ENCODE measurements around the gene ARMC12.

ARMC12 gene

DNA sequence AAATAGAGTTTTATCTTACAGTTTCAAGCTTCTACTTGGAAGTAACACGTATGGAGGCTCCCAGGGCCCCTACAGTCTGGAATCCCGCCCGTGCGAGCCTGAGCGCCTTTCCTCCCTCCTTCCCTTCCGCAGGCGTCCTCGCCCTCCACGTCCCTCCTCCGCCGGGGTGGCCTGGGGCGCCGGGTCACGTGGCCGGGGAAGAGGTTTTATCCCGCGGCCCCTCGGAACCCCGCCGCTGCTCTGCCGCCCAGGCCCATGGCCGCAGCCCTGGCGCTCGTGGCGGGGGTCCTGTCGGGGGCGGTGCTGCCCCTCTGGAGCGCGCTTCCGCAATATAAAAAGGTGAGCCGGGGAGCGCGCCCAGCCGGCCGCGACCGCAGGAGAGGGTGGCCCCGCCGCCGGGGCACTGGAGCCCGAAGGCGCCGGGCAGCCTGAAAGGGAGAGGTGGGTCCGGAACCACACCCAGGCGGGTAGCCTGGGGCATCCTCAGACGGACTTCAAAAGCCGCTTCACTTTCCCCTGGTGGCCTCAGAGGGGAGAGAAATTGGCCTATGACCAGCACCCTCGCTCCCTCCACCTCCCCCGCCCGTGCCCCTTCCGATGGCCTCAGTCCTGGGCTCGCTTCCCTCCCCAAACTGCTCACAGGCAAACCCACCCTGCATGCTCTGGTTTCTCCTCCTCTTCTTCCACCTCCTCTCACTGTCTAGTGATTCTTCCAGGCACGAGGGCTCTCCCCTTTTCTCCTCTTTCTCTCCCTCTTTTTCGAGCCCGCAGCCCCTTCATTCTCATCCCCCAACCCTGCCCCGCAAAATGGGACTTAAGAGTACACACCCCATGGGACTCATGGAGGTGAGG, 39.8 kb downstream of the ARMC12 start, which contains the start of gene CLPSL2:
Gene CLPSL2 (plus strand): TSS at position 235 of the 852 bp plus-strand sequence. CDS start 21 bp downstream, at position 256.
- peak within 1 kb of the TSS; percentile 33; the same call in 1 of the 2 replicates for H3K4me3 ChIP-seq (ENCODE audit: low read depth, low read length)
- peak; percentile 28 for DNase-seq (ENCODE audit: low read depth)
- TF ChIP-seq, protein P1, sequence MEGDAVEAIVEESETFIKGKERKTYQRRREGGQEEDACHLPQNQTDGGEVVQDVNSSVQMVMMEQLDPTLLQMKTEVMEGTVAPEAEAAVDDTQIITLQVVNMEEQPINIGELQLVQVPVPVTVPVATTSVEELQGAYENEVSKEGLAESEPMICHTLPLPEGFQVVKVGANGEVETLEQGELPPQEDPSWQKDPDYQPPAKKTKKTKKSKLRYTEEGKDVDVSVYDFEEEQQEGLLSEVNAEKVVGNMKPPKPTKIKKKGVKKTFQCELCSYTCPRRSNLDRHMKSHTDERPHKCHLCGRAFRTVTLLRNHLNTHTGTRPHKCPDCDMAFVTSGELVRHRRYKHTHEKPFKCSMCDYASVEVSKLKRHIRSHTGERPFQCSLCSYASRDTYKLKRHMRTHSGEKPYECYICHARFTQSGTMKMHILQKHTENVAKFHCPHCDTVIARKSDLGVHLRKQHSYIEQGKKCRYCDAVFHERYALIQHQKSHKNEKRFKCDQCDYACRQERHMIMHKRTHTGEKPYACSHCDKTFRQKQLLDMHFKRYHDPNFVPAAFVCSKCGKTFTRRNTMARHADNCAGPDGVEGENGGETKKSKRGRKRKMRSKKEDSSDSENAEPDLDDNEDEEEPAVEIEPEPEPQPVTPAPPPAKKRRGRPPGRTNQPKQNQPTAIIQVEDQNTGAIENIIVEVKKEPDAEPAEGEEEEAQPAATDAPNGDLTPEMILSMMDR (IDR thresholded peaks at IDR 0.05; ENCODE audit: insufficient read depth, low read depth, low read length, missing control alignments), result no peak

DNA sequence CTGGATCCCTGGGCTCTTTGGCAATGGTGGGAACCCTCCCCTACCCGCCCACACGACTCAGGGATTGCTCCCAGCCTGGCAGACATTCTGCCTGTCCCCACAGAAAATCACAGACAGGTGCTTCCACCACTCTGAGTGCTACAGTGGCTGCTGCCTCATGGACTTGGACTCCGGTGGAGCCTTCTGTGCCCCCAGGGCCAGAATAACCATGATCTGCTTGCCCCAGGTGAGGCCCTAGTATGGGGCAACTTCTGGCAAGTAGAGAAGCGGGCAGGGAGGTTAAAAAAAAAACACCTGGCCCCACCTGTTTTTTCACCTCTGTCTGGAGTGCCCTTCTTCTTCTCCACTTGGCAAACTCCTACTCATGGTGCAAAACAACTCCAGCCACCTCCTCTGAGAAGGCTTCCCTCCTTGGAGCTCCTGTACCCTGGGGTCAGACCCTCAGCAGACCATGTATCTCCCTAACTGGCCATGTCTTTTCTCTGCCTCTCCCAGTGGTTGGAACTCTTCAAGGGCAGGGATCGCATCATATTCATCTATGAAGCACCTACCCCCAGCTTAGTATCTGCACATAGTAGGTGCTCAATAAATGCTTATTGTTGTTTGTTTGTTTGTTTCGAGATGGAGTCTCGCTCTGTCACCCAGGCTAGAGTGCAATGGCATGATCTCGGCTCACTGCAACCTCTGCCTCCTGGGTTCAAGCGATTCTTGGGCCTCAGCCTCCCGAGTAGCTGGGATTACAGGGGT, 40.7 kb downstream of the ARMC12 start:
- no peak overlapping the region for H3K4me3 ChIP-seq (ENCODE audit: low read depth, low read length)
- no peak for DNase-seq (ENCODE audit: low read depth)
- TF ChIP-seq, protein P1 (IDR thresholded peaks at IDR 0.05; ENCODE audit: insufficient read depth, low read depth, low read length, missing control alignments), result no peak

DNA sequence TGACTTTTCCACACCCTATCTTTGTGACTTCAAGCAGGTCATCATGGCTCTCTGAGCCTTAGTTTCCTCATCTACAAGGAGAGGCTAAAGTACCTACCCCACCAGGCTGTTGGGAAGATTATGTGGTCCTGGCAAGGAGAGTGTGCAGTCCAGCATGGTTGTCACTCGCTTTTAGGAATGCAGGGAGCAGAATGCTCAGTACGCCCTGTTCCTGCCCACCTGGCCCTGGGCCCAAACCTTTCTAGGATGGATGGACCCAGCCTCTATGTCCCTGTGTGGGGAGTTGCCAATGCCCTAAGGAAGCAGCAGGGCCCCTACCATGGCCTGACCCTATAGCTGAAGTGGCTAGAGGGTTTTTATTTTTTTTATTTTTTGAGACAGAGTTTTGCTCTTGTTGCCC, 41.6 kb downstream of the ARMC12 start:
- H3K4me3 ChIP-seq (ENCODE audit: low read depth, low read length), result no peak overlapping the region
- TF ChIP-seq, protein P1 (IDR thresholded peaks at IDR 0.05; ENCODE audit: insufficient read depth, low read depth, low read length, missing control alignments), result no peak
- no peak for DNase-seq (ENCODE audit: low read depth)

DNA sequence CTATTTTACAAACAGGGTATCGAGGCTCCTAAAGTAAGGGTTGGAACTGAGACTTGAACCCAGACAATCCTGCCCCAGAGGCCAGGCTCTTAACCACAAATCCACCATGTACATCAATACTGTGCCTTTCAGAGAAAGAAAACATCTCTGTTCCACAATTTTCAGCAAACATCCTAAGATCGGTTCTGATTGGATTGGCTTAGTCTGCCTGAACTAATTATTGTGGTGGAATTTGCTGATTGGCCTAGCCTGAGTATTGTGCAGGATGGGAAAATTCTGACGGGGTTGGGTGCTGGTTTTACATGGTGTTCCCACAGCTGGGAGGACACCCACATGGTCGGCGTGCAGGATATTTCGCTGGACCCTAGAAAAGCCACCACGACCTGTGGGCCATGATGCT, 43.9 kb downstream of the ARMC12 start, which contains the start of gene CLPSL1:
Gene CLPSL1 (plus strand): TSS at position 301 of the 400 bp plus-strand sequence. CDS start 92 bp downstream, at position 393.
- H3K4me3 ChIP-seq (ENCODE audit: low read depth, low read length), result no peak within 1 kb of the TSS
- TF ChIP-seq, protein P1 (IDR thresholded peaks at IDR 0.05; ENCODE audit: insufficient read depth, low read depth, low read length, missing control alignments), result no peak
- no peak for DNase-seq (ENCODE audit: low read depth)

DNA sequence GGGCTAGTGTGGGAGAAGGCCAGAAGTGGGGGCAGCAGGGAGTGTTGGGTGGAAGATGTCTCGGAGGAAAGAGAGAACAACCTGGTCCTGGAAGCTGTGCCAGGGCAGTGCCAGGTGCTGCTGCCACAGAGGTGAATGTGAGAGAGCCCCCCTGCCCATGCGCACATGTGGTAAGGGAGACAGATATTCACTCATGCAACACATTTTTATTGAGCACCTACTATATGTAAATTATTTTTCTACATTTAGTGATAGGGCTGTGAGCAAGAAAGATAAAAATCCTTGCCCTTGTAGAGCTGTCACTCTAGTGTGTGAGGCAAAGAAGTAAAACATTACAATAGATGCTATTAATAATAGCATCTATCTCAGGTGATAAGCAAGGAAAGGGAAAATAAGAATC, 44.5 kb downstream of the ARMC12 start:
- TF ChIP-seq, protein P1 (IDR thresholded peaks at IDR 0.05; ENCODE audit: insufficient read depth, low read depth, low read length, missing control alignments), result no peak

DNA sequence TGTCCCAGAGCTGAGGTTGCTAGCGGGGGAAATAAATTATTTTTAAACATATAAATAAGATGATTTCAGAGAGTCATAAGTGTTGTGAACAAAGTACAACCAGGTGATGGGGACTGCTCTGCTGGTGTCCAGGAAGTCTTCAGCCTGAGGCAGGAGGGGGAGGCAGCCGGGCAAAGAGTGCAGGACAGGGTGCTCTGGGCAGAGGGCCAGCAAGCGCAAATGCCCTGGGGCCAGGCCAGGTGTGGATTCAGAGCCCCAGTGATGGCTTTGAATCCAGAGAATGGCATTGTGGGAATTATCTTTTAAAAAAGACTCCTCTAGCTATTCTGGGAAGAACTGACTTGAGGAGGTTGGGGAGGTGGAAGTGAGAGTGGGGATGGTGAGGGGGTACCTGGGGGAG, 45.6 kb downstream of the ARMC12 start:
- TF ChIP-seq, protein P1 (IDR thresholded peaks at IDR 0.05; ENCODE audit: insufficient read depth, low read depth, low read length, missing control alignments), result no peak
- no peak overlapping the region for H3K4me3 ChIP-seq (ENCODE audit: low read depth, low read length)
- DNase-seq (ENCODE audit: low read depth), result no peak

More for the DNA sequence above, 44.5 kb downstream of the ARMC12 start:
- H3K4me3 ChIP-seq (ENCODE audit: low read depth, low read length), result no peak overlapping the region
- no peak for DNase-seq (ENCODE audit: low read depth)
